Transverse colon (tissue), 3 donors: ENCODE results near the gene TMOD1.

Source experiments
- POLR2A ChIP-seq: fragments of 450-650 bp; IDR thresholded peaks from one replicate; pipeline ENCODE4 v1.6.1; 2016; ENCODE audit warnings: antibody characterized with exemption, mild to moderate bottlenecking, moderate library complexity
- TF ChIP-seq, protein P1 (sequence below), 5 experiments: fragments of 200-600 bp in 3 of 5; fragments of 450-650 bp in 2 of 5; sonication (generic) in 3 of 5; IDR thresholded peaks; 1 replicate in 2 of 5; 2 replicates in 3 of 5; pipeline ENCODE4 v1.5.1; 2016 to 2017; ENCODE audit warnings: antibody characterized with exemption in 5 of 5, inconsistent platforms in 3 of 5, mild to moderate bottlenecking in 2 of 5, moderate library complexity in 1 of 5

DNA sequence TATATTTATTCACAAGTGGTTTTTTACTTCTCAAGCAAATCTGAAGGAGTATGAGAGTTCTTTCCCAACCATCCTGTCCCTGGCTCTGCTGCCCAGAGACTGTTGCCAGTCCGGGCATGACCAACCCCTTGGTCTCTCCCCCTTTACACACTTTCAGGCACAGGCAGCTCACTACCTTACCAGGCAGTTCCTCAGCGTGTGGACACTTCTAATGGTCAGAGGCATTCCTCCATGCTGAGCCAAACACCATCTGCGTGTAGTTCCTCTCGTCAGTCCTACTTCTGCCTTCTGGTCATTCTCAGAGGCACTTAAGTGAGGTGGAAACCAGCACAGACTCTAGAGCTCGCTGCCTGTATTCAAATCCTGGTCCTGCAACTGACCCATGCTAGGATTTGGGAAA, 75.6 kb downstream of the TMOD1 start:
- TF ChIP-seq, protein P1, sequence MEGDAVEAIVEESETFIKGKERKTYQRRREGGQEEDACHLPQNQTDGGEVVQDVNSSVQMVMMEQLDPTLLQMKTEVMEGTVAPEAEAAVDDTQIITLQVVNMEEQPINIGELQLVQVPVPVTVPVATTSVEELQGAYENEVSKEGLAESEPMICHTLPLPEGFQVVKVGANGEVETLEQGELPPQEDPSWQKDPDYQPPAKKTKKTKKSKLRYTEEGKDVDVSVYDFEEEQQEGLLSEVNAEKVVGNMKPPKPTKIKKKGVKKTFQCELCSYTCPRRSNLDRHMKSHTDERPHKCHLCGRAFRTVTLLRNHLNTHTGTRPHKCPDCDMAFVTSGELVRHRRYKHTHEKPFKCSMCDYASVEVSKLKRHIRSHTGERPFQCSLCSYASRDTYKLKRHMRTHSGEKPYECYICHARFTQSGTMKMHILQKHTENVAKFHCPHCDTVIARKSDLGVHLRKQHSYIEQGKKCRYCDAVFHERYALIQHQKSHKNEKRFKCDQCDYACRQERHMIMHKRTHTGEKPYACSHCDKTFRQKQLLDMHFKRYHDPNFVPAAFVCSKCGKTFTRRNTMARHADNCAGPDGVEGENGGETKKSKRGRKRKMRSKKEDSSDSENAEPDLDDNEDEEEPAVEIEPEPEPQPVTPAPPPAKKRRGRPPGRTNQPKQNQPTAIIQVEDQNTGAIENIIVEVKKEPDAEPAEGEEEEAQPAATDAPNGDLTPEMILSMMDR (IDR thresholded peaks at IDR 0.05): no peak
- no peak for TF ChIP-seq POLR2A
